GM21528 (cell line): Measurements from ENCODE around the gene MYH2.

ENCODE experiments used
- ATAC-seq: cut with Tn5 transposase; IDR thresholded peaks from one replicate; pipeline ENCODE4 v1.9.1; 2021; ENCODE audit warnings: mild to moderate bottlenecking, moderate library complexity; ENCODE audit not compliant: unreplicated experiment, low FRiP score

Gene MYH2

DNA sequence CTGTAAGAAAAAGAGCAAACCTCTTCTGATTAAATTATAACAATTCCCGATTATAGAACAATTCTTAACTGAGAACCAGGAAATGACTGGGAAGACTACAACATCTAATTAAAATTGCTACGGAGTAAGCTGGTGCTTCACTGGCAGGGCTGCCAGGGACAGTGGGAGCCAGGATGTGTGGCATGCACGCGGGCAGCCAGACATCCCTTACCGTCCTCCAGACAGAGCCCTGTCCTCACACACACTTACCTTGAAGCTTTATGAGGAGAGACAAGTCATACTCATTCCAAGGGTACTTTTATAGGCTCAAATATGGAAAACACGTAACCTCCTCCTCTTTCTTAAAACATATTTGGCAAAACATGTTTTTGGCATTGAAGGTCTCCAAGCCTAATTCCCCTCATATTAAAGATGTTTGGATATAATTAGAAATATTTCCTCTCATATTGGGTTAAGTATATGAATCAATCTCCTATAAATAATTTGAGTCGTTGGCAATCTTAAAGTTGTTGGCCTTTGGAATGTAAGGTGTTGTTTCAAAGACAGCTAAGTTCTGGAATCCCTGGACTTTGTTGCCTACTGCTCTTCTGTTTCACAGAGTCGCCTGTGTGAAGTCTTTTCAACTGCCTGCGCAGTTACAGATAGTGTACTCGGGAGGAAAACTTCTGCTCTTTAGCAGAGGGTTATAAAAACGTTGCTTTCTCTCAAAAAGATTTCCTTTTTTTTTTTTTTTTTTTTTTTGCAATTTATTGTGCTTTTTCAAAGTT lies 31.0 kb downstream of the MYH2 start, which contains the start of gene MYH1:
MYH1 (minus strand) TSS at position 272 of the 767 bp plus-strand sequence. CDS start 1,900 bp downstream, outside the sequence.
- ATAC-seq, result no peak

DNA sequence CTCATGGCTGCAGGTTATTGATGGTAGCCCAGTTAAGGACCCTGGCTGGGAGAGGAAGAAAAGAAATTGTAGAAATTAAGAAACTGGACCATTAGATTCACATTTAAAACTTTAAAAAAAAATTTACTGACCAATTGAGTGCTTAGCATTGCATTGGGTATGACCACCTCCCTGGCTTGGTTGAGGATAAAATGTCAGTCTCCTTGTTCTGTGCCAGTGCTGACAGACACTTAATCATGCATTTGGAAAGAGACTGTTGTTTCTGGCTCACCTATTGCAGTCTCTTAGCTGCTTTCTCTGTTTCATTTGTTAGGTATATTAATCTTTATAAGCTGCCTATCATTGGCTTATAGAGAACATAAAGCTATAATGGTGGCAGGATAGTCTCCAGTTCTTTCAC lies 32.8 kb downstream of the MYH2 start:
- ATAC-seq, result no peak

DNA sequence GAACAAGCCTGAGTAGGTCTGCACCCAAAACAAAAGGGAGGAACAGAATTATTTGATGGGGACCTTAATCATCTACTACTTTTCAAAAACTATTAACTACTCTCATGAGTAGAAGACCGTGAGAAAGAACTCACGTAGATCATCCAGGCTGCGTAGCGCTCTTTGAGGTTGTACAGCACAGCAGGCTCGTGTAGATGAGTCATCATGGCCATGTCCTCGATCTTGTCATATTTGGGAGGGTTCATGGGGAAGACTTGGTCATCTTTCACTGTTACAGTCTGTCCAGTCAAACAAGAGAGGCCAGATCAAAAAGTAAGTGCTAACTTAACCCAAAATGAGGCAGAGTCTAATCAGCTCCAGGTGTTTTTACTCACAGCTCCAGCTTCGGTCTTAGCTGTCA lies 33.4 kb downstream of the MYH2 start:
- ATAC-seq, result no peak

DNA sequence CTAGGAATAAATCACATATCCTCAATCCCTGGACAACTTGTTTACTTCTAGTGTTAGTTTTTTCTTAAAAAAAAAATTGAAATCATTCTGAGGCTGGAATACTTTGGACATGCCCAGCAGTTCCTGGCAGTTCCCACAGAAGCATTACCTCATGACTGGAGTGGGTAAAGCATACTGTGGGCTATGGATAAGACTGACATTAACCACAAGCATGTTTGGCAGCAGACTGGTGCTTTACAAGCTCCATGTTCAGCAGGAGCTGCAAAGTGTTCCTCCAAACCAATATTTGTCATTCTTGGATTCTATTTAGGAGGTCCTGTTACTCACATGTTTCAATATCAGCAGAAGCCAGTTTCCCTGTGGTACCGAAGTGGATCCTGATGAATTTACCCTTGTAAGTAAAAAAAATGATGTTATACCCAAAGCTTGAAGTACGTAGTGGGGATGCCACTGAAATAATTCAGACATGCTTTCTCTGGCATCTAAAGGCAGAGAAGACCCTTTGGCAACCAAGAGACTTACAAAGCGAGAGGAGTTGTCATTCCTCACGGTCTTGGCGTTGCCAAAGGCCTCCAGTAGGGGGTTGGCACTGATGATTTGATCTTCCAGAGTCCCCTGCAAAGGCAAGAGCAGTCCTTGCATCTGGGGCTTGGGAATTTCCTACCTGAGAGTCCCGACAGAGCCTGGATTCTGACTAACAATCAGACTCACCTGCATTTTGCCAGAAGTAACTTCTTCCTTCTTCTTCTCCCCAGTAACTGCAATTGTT lies 36.0 kb downstream of the MYH2 start:
- ATAC-seq, result no peak

DNA sequence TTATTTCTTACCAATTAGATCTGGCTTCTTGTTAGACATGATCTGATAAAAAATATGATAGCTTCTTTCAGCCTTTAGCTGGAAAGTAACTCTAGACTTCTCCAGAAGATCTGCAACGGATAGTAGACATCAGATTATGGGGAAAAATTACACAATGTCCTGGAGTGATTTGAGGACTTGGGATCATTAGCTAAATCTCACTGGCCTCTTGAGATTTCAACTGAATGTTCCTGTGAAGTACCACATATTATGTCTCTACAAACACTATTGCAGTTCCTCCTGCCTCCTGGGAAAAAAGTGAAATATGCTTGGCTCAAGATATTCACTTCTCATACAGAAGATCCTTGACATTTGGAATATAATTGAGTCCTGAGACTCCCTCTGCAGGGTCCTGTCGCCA lies 36.6 kb downstream of the MYH2 start:
- ATAC-seq, result no peak

DNA sequence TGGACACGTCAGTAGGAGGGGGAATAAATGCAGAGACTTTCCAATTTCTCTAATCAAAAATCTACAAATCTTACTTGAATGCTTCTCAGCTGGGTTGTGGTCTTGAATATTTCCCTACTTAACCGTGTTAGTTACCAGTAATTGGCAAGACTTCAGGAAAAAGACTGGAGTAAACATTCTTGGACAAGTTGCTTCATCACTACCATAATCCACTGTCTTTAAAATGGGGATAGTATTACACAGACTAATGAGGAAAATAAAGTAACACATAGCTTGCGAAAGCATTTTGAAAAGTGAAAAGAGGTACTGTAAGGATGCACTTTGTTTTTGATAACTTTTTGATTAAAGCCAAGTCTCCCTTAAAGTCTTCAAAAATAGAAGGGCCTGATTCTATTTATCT lies 49.5 kb downstream of the MYH2 start:
- ATAC-seq, result no peak

DNA sequence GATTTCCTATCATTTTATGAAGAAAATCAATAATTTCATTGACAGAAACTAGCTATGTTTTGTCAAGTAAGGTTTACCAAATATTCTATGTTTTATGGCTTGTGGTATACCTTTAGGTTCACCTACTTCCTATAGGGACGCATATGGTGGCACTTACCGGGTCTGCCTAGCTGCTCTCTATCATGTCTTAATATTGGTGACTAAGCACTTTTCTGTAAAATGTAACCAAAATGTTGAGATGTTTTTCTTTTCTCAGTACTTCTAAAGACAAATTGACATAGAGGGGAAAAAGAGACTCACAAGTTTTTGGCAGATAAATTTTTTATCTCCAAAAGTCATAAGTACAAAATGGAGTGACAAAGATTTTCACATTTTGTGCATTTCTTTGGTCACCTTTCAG lies 57.5 kb downstream of the MYH2 start:
- no peak for ATAC-seq

DNA sequence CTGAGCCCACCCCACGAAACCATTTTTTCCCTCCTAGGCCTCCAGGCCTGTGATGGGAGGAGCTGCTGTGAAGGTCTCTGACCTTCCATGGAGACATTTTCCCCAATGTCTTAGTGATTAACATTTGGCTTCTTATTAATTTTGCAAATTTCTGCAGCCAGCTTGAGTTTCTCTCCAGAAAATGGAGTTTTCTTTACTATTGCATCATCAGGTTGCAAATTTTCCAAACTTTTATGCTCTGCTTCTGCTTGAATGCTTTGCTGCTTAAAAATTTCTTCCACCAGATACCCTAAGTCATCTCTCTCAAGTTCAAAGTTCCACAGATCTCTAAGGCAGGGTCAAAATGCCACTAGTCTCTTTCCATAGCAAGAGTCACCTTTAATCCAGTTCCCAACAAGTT lies 67.2 kb downstream of the MYH2 start:
- no peak for ATAC-seq

DNA sequence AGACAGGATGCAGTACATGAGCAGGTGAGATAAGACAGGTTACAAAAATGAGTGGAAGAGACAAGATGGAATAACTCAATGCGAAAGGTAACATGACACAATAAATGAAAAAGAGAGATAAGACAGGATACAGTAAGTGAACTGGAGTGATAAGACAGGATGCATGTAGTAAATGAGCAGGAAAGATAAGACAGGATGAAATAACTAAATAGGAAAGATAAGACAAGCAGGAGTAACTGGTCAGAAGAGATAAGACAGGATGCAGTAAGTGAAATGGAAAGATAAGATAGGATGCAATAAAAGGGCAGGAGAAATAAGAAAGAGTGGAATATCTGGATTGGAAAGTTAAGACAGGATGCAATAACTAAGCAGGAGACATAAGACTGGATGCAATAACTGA lies 71.8 kb downstream of the MYH2 start:
- ATAC-seq, result no peak

DNA sequence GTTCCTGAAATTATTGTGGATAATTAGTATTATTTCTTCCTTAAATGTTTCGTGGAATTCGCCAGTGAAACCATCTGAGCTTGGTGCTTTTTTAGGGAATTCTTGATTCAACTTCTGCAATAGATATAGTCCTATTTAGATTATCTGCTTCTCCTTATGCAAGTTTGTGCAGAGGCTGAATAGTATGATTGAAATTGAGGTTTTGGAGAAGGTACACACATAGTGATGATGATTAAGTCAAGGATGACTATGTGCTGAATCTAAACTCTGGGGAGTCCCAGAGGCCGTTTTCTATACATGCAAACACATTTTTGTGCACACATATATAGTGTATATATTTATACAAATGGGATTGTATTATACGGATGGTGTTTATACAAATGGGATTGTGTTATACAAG lies 74.9 kb downstream of the MYH2 start:
- no peak for ATAC-seq

DNA sequence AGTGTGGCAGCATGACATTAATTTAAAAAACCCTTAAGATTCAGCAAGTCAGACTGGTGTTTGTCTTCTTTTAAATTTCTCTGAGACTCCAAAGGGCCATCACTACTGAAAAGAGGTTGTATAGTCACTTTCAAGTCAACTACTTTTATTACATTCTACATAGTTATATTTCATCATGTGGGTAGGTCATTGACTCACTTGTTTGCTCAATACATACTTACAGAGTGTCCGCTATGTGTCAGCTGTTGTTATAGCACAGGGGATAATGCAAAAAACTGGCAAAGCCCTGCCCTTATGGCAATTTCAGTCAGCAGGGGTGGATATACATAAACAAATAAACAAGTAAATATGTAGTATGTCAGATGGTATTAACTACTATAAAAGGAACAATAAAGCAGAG lies 77.6 kb downstream of the MYH2 start:
- no peak for ATAC-seq
